Measurements from ENCODE around the gene BICDL1. TPM values are rescaled to one million over a fixed set of nuclear protein-coding genes. Genes with fewer than 3 reads are reported as not detected.

The BICDL1 gene
- total RNA-seq, 2 experiments from 2014 or later, result 51.2 to 65.9 TPM

DNA sequence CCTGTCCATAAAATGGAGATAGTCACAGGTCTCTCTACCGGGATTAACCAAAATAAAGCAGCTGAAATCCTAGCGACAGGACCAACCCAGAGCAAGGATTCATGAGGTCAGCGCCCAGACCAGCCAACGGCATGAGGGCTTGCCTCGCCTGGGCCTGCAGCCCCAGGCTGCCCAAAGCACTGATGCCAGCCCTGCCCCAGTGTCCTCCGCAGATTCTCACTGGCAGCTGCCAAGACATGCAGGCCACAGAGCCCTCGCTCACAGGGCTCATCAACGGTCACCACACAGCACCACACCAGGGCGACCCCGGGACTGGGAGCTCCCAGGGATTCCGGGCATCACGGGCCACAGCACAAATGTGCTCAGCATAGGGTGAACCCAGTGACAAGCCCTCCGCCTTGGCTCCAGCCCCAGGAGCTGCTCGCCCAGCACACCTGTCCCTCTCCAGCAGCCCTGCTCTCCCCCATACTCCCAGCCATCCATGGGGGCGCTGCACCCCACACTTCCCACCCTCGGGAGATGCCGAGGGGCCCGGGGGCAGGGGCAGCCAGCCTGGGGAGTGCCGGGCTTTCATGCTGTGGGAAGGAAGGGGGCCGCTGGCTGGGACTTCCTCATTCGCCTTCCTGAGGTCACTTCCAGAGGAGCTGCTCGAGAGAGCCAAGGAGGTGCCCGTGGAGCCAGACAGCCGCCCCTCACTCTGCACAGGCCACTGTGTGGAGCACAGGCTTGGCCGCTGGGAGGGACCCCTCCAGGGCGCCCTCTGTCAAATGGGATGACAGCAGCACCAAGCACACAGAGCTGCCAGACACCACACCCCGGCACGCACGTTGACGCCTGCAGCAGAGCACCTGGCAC lies 113.4 kb downstream of the BICDL1 start:
- POLR2A ChIA-PET, result interaction anchor here (0.6 kb wide), 1 partner anchor 116 kb away, joined by 13 read pairs; no protein-coding TSS in a partner anchor
- H3K27me3 Mint-ChIP-seq, result no peaks in the 10 kb centered on the region

DNA sequence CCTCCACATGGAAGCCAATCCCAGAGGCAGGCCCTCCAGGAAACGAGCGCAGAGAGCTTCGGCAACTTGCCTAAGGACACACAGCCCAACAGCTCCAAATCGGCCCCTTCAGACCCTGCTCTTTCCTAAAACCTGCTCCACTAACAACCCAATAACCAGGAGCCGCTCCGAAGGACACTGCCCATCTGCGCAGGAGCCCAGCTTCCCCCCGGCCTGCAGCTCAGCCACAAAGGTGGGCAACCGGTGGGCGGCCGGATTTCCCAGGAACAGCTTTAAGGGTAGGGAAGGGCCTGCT lies 114.0 kb downstream of the BICDL1 start:
- H3K4me1 Mint-ChIP-seq, result peaks cover 30% of the 10 kb centered on the region
- POLR2A ChIA-PET, result no interaction called here
- no peak for DNase-seq
- H3K9me3 Mint-ChIP-seq, result no peaks in the 10 kb centered on the region
- H3K36me3 Mint-ChIP-seq (ENCODE audit: low read depth), result peaks cover 40% of the 10 kb centered on the region
- CTCF ChIA-PET, result interaction anchor here (1.1 to 3.9 kb wide), 2 partner anchors 16 to 38 kb away, joined by 3 to 19 read pairs; no protein-coding TSS in a partner anchor
- no peak overlapping the region for H3K4me3 Mint-ChIP-seq
- no peak overlapping the region for H3K27ac Mint-ChIP-seq
- H3K27me3 Mint-ChIP-seq, result no peaks in the 10 kb centered on the region

More for the DNA sequence above, 113.4 kb downstream of the BICDL1 start:
- DNase-seq, result no peak
- no peak overlapping the region for H3K4me3 Mint-ChIP-seq
- no peaks in the 10 kb centered on the region for H3K9me3 Mint-ChIP-seq
- CTCF ChIA-PET, result interaction anchor here (1.1 to 3.9 kb wide), 2 partner anchors 15 to 38 kb away, joined by 3 to 19 read pairs; no protein-coding TSS in a partner anchor
- H3K27ac Mint-ChIP-seq, result peak overlapping the region; percentile 86
- H3K4me1 Mint-ChIP-seq, result peaks cover 30% of the 10 kb centered on the region
- H3K36me3 Mint-ChIP-seq (ENCODE audit: low read depth), result peaks cover 37% of the 10 kb centered on the region

DNA sequence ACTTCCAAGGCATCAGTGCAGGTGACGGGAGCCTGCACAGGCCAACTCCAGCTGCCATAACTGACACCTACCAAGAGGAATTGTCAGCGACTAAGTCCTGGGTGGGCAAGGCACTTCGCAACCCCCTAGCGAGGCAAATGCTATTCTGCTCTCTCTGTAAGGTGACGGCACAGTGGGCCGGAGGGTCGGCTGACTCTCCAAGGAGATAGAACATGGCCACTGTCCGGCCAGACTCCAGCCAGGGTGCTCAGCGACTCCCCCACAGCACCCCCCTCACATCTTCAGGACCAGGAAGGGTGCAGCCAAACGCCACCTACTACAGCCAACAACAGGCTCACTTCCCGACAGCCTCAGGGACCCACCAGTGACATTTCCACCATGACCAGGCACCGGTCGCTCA lies 114.3 kb downstream of the BICDL1 start:
- H3K4me1 Mint-ChIP-seq, result peaks cover 34% of the 10 kb centered on the region

DNA sequence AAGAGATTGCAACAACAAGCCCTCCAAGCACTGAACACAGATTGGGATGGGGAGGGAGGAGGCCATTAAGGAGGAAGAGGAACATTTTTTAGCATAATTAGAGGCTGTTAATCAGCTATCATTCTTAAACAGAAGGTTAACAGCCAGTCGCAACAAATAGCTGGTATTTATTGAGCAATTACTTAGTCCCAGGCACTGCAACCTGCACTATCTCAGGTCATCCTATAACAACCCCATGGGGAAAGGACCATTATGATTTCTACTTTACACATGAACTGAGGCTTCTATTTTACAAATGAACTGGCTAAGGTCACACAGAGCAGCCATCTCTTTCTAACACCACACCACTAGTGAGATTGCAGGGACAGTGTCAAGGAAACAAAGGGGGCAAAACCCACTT lies 117.1 kb downstream of the BICDL1 start:
- ChIA-PET POLR2A (no interaction called here), CTCF (interaction anchor here (0.6 to 1.3 kb wide), 3 partner anchors 10 to 138 kb away, joined by 3 read pairs; no protein-coding TSS in a partner anchor)
- Mint-ChIP-seq H3K27me3 (no peaks in the 10 kb centered on the region), H3K27ac (peak overlapping the region; percentile 27), H3K36me3 (ENCODE audit: low read depth) (peaks cover 45% of the 10 kb centered on the region), H3K9me3 (no peaks in the 10 kb centered on the region), H3K4me3 (no peak overlapping the region), H3K4me1 (peaks cover 45% of the 10 kb centered on the region)
- no peak for DNase-seq

More for the DNA sequence above, 114.3 kb downstream of the BICDL1 start:
- peaks cover 43% of the 10 kb centered on the region for H3K36me3 Mint-ChIP-seq (ENCODE audit: low read depth)
- H3K27ac Mint-ChIP-seq, result no peak overlapping the region
- no peak for DNase-seq
- CTCF ChIA-PET, result interaction anchor here (1.1 to 3.9 kb wide), 2 partner anchors 16 to 39 kb away, joined by 3 to 19 read pairs; no protein-coding TSS in a partner anchor
- H3K9me3 Mint-ChIP-seq, result no peaks in the 10 kb centered on the region
- H3K27me3 Mint-ChIP-seq, result no peaks in the 10 kb centered on the region
- no peak overlapping the region for H3K4me3 Mint-ChIP-seq
- POLR2A ChIA-PET, result no interaction called here

DNA sequence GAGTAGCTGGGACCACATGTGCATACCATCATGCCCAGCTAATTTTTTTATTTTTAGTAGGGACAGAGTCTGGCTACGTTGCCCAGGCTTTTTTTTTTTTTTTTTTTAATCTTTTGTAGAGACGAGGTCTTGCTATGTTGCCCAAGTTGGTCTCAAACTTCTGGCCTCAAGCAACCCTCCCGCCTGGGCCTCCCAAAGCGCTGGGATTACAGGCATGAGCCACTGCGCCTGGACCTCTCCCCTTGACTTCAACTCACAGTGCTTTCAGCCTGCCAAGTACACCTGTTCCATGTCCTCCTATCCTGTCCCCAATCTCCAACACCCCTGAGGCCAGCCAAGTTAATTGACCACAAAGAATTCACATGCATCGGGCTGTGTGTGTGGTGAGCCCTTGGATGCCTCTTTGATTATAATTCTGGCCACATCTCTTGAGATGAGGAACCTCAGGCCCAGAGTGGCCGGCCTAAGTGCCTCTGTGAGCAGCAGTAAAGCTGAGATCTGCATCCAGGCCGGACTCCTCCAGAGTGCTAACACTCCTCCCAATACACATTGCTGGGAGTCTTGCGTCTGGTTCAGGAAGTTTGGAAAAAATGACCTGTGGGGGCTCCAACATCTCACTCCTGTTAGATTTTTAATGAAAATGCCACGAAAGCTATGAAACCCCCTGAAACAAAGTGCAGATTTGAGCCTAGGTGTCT lies 120.7 kb downstream of the BICDL1 start:
- no peak overlapping the region for H3K4me3 Mint-ChIP-seq
- peaks cover 45% of the 10 kb centered on the region for H3K36me3 Mint-ChIP-seq (ENCODE audit: low read depth)
- no peaks in the 10 kb centered on the region for H3K9me3 Mint-ChIP-seq
- ChIA-PET CTCF (interaction anchor here (0.6 to 1.9 kb wide), 5 partner anchors 10 to 422 kb away, joined by 3 to 9 read pairs (median 4); partner anchors contain the start of gene RPLP0), POLR2A (interaction anchor here (0.6 kb wide), 1 partner anchor 1109 kb away, joined by 3 read pairs; no protein-coding TSS in a partner anchor)
- peak overlapping the region; percentile 60 for H3K27ac Mint-ChIP-seq
- no peak for DNase-seq
- peaks cover 59% of the 10 kb centered on the region for H3K4me1 Mint-ChIP-seq
- no peaks in the 10 kb centered on the region for H3K27me3 Mint-ChIP-seq

DNA sequence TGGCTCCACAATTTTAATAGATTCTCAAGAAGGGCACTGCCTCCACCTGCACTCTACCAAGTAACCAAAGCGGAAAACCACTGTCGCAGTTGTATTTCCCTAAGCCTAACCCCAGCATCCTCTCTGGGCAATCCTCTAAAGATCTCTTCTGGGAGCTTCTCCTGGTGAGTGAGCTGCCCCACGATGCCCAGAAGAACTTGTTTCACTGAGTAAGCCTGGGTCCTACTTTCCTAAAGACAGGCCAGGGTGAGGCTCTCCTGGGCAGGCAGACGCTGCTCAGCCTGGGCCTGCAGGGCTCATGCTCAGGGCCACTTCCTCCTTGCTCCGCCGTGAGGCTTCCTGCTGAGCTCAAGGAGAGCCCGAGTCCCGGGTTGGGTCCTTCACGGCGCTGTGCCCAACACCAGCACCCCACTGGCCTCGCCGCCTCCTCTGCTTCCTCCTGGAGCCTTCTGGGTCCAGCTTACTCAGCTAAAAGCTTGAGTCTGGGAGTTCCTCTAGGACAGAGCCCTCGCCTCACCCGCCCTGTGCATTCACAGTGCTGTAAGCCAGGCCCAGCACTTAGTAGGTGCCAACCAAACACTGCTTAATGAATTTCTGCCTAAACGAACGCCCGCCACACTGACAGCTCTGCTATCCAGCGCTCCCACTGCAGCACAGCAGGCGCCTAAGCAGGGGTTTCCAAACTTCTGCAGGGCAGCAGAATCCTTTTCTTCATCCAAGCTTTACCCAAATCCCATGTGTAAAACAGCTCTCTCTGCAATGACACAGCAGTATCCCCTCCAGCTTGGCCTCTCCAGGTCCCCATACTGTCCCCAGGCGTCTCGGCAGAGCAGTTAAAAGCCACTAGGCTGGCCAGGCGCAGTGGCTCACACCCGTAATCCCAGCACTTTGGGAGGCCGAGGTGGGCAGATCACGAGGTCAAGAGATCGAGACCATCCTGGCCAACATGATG lies 121.8 kb downstream of the BICDL1 start:
- peaks cover 49% of the 10 kb centered on the region for H3K36me3 Mint-ChIP-seq (ENCODE audit: low read depth)
- H3K27ac Mint-ChIP-seq, result peak overlapping the region; percentile 81
- CTCF ChIA-PET, result interaction anchor here (0.6 to 1.9 kb wide), 8 partner anchors 16 to 421 kb away, joined by 3 to 9 read pairs (median 4); partner anchors contain the start of gene RPLP0
- H3K27me3 Mint-ChIP-seq, result no peaks in the 10 kb centered on the region
- H3K9me3 Mint-ChIP-seq, result no peaks in the 10 kb centered on the region
- H3K4me1 Mint-ChIP-seq, result peaks cover 70% of the 10 kb centered on the region
- H3K4me3 Mint-ChIP-seq, result peak overlapping the region; percentile 60
- DNase-seq, result peak; percentile 61
- POLR2A ChIA-PET, result interaction anchor here (0.6 kb wide), 2 partner anchors 91 to 1108 kb away, joined by 3 to 5 read pairs; no protein-coding TSS in a partner anchor

DNA sequence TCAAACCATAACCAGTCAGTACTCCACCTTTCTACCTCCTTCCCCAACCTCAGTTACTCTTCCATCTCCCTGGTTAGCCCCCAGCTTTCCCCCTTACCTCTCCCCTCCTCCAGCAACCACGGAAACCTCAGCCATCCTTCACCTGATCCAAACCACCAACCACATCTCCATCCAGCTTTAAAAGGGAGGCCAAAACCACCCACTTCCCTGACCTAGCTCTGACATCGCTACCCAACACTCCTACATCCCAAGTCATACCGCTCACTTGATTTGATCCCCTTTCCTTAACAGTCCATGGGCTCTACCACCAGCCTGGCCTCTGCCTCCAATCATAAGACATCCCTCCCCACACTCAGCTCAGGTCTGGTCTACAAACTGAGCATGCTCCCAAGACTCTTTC lies 126.0 kb downstream of the BICDL1 start:
- peak overlapping the region; percentile 89 for H3K27ac Mint-ChIP-seq
- ChIA-PET POLR2A (interaction anchor here (1.0 kb wide), 1 partner anchor 86 kb away, joined by 6 read pairs; the partner anchor contains the start of gene RPLP0), CTCF (interaction anchor here (0.6 to 4.3 kb wide), 7 partner anchors 10 to 336 kb away, joined by 3 to 20 read pairs (median 4); partner anchors contain the start of genes BICDL1 and PXN)
- H3K4me1 Mint-ChIP-seq, result peaks cover 77% of the 10 kb centered on the region
- peak overlapping the region; percentile 90 for H3K4me3 Mint-ChIP-seq
- peaks cover 43% of the 10 kb centered on the region for H3K36me3 Mint-ChIP-seq (ENCODE audit: low read depth)
- no peaks in the 10 kb centered on the region for H3K27me3 Mint-ChIP-seq
- no peaks in the 10 kb centered on the region for H3K9me3 Mint-ChIP-seq
- DNase-seq, result peak; percentile 23

DNA sequence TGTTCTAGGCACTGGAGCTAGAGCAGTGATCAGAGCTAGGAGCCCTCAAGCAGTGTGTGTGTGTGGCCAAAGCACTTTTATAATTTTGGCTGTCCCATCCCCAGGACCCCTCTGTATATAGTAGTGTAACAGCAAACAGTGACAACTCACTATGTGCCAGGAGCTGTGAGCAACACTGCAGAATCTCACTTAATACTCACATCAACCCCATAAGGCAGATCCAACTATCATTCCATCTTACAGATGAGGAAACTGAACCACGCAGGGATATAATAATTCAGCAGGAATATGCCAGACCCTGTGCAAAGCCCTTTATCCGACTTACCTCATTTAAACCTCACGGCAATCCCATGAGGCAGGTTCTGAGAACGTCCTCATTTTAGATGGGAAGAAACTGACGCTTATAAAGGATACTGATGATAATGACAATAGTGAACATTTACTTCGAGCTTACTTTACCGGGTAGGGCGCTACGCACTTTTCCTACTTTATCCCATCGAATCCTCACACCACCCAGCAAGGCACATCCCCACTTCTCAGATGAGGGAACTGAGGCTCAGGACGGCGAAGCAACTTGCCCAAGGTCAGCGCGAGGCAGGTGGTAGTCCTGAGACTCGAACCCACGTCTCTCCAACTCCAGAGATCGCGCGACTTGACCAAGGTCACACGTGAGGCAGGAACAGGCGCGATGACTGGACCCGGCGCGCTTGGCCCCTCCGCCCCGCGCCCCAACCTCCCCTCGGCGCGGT lies 126.8 kb downstream of the BICDL1 start:
- Mint-ChIP-seq H3K4me1 (peaks cover 77% of the 10 kb centered on the region), H3K36me3 (ENCODE audit: low read depth) (peaks cover 43% of the 10 kb centered on the region), H3K9me3 (no peaks in the 10 kb centered on the region), H3K4me3 (peak overlapping the region; percentile 90), H3K27me3 (no peaks in the 10 kb centered on the region), H3K27ac (peak overlapping the region; percentile 89)
- peak; percentile 46 for DNase-seq
- ChIA-PET POLR2A (interaction anchor here (1.0 to 1.8 kb wide), 2 partner anchors 81 to 86 kb away, joined by 5 to 6 read pairs; partner anchors contain the start of gene RPLP0), CTCF (interaction anchor here (1.0 to 4.3 kb wide), 6 partner anchors 10 to 149 kb away, joined by 3 to 20 read pairs (median 5); partner anchors contain the start of genes BICDL1, PXN and RPLP0)

DNA sequence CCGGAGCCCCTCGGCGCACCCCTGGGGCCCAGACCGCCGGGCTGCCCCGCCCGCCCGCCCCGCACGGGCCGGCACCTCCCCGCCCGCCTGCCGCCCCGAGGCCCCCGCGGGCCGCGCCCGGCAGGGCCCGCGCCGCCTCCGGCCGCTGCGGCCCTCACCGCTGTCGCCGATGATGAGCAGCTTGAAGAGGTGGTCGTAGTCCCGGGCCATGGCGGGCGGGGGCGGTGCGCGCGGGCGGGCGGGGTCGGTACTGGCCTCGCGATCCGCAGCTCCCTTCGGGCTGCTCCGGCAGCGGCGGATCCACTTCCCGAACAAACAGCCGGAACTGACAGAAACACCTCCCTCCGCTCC lies 127.4 kb downstream of the BICDL1 start, which contains the start of gene RAB35:
RAB35 (minus strand) TSS at position 313 of the 351 bp plus-strand sequence; CDS start at position 210, 103 bp downstream.
- peaks cover 77% of the 10 kb centered on the region for H3K4me1 Mint-ChIP-seq
- H3K9me3 Mint-ChIP-seq, result no peaks in the 10 kb centered on the region
- peaks cover 43% of the 10 kb centered on the region for H3K36me3 Mint-ChIP-seq (ENCODE audit: low read depth)
- H3K4me3 Mint-ChIP-seq, result peak within 1 kb of the TSS; percentile 90
- no peak for DNase-seq
- H3K27me3 Mint-ChIP-seq, result no peaks in the 10 kb centered on the region
- peak within 1 kb of the TSS; percentile 89 for H3K27ac Mint-ChIP-seq
- ChIA-PET CTCF (interaction anchor here (0.6 to 4.3 kb wide), 7 partner anchors 8 to 112 kb away, joined by 3 to 20 read pairs (median 4); partner anchors contain the start of gene RPLP0), POLR2A (interaction anchor here (1.0 to 2.2 kb wide), 4 partner anchors 80 to 176 kb away, joined by 5 to 11 read pairs (median 6); partner anchors contain the start of genes BICDL1, RNU4-1 and RPLP0)

DNA sequence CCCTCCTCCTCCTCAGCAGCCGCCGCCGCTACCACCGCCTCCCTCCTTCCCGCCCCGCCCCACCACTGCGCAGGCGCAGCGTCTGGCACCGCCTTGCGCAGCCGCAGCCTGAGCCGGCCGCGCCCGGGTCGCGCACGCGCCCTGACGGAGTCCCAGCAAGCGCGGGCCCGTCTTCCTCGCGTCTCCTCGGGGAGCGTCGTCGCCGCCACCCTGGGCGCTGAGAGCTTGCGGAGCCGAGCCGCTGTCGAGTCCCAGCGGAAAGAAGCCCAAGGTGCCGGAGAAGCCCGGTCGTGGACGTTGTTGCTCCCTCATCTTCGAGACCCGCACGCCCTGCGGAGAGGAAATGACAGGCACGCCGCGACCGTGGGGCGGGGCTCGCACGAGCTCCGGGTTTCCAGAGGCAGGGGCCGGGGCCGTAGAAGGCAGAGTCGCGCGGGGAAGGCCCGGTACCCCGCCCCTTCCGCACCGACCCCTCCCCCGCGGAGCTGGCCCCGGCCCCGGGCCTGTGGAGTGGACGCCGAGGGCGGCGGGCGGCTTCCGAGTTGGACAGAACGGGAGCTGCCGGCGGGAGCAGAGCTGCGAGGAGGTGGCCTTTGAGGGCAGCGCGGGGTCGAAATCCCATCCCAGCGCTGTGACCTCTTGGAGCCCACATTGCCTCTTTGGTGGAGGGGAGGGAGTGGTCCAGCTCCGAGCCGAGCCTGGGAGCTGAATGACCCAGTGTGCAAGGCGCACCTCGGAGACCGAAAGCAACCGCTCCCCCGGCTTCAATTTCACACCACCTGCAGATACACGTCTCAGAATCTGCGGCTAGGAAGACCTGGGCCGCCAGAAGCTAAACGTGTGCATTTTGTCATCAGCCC lies 128.0 kb downstream of the BICDL1 start:
- Mint-ChIP-seq H3K36me3 (ENCODE audit: low read depth) (peaks cover 43% of the 10 kb centered on the region), H3K27ac (peak overlapping the region; percentile 89), H3K4me1 (peaks cover 77% of the 10 kb centered on the region), H3K4me3 (peak overlapping the region; percentile 89), H3K27me3 (no peaks in the 10 kb centered on the region), H3K9me3 (no peaks in the 10 kb centered on the region)
- ChIA-PET CTCF (interaction anchor here (0.6 to 4.3 kb wide), 8 partner anchors 8 to 449 kb away, joined by 3 to 20 read pairs (median 4); partner anchors contain the start of genes PRKAB1 and RPLP0), POLR2A (interaction anchor here (0.7 to 2.2 kb wide), 6 partner anchors 30 to 176 kb away, joined by 3 to 11 read pairs (median 5); partner anchors contain the start of genes BICDL1, RNU4-1 and RPLP0)
- peak; percentile 97 for DNase-seq

Data from activated CD4-positive, alpha-beta T cell treated with anti-CD3 and anti-CD28 coated beads, Interleukin-2, amount 10 ng/mL, durations not matched to agents 7 days and 5 days (primary cell).